NCI-H524 (cell line): ENCODE measurements around the gene C1R.

ENCODE experiments used
- DNase-seq, 2 experiments: peaks; one replicate each; lab custom pipeline; 2025; lab: John Stamatoyannopoulos, UW

Gene C1R

GRCh38 chr12:7099290-7099996, 7.2 kb upstream of the C1R start:
- no peak for DNase-seq

- DNase-seq = peak; percentile 22 to 53
These were observed 4.7 kb upstream of the C1R start for GRCh38 chr12:7096979-7097378.

GRCh38 chr12:7096006-7096932, 4.0 kb upstream of the C1R start:
- no peak for DNase-seq

- no peak for DNase-seq
These were observed 1.6 kb upstream of the C1R start for GRCh38 chr12:7093892-7094291.

GRCh38 chr12:7093486-7093885, 1.2 kb upstream of the C1R start:
- no peak for DNase-seq

- DNase-seq = no peak
These were observed 778 bp upstream of the C1R start for GRCh38 chr12:7092986-7093460.

- DNase-seq = no peak
These were observed 501 bp downstream of the C1R start for GRCh38 chr12:7091660-7092228.

GRCh38 chr12:7091171-7091570, 1.1 kb downstream of the C1R start:
- no peak for DNase-seq

- DNase-seq = no peak
These were observed 1.8 kb downstream of the C1R start for GRCh38 chr12:7090222-7090998.

GRCh38 chr12:7089196-7089871, 2.9 kb downstream of the C1R start:
- DNase-seq = no peak

GRCh38 chr12:7083125-7083524, 9.1 kb downstream of the C1R start:
- no peak for DNase-seq

GRCh38 chr12:7081037-7081436, 11.2 kb downstream of the C1R start:
- no peak for DNase-seq

GRCh38 chr12:7079826-7080125, 12.5 kb downstream of the C1R start:
- no peak for DNase-seq

GRCh38 chr12:7078163-7078562, 14.1 kb downstream of the C1R start:
- DNase-seq = no peak

GRCh38 chr12:7076493-7076892, 15.8 kb downstream of the C1R start:
- no peak for DNase-seq

GRCh38 chr12:7075939-7076338, 16.3 kb downstream of the C1R start:
- DNase-seq = no peak

GRCh38 chr12:7075518-7075917, 16.7 kb downstream of the C1R start:
- DNase-seq = no peak

- DNase-seq = no peak
These were observed 18.3 kb downstream of the C1R start for GRCh38 chr12:7073946-7074345.

- no peak for DNase-seq
These were observed 19.7 kb downstream of the C1R start for GRCh38 chr12:7072554-7072953.

- DNase-seq = no peak
These were observed 20.2 kb downstream of the C1R start for GRCh38 chr12:7072035-7072434.

GRCh38 chr12:7069386-7069785, 22.9 kb downstream of the C1R start:
- no peak for DNase-seq

- DNase-seq = no peak
These were observed 23.3 kb downstream of the C1R start for GRCh38 chr12:7068994-7069346.
